GM12878 (cell line): ENCODE data around the gene ATG9B. TPM values are rescaled to one million over a fixed set of nuclear protein-coding genes. Genes with fewer than 3 reads are reported as not detected.

Experiments used
- ATAC-seq: fragments of 200-7000 bp; cut with Tn5 transposase; 3 replicates; pipeline ENCODE4 v1.9.1; 2020; ENCODE audit warnings: mild to moderate bottlenecking, moderate library complexity
- BruUV-seq: library from RNA; stranded (reverse); fragments of 400-500 nt; replicated peaks from 2 replicates; lab custom pipeline; 2021; lab: Mats Ljungman, UMichigan
- CTCF ChIA-PET: fragments of 300-600 bp; sonication (Branson Sonifier 250); formaldehyde crosslinking; extraction: SDS; loops from one replicate; lab custom pipeline; 2021; ENCODE audit warnings: inconsistent platforms; lab: Yijun Ruan, JAX
- POLR2A ChIA-PET: fragments of 350-600 bp; formaldehyde crosslinking; extraction: SDS; loops from one replicate; lab custom pipeline; 2021; ENCODE audit warnings: inconsistent platforms; lab: Charles Lee
- RAD21 ChIA-PET: fragments of 300-600 bp; sonication (Branson Sonifier 250); formaldehyde crosslinking; loops from one replicate; lab custom pipeline; 2023; ENCODE audit warnings: antibody characterized with exemption; ENCODE audit not compliant: unreplicated experiment; lab: Charles Lee
- SMC1A ChIA-PET: fragments of 300-600 bp; sonication (Branson Sonifier 250); formaldehyde crosslinking; loops from one replicate; lab custom pipeline; 2023; ENCODE audit not compliant: unreplicated experiment, uncharacterized antibody; lab: Charles Lee
- DNase-seq: peaks from one replicate; pipeline ENCODE4 v3.0.0-alpha.2; 2011; ENCODE audit warnings: low read depth, low spot score
- FAIRE-seq: peaks from 3 replicates; lab custom pipeline; 2011; peaks lifted over from hg19 to GRCh38; lab: Jason Lieb, UNC
- H2AFZ ChIP-seq: 2 replicates; pipeline ENCODE4 v1.6.0; 2011; ENCODE audit warnings: low read depth, low read length, control low read depth; ENCODE audit not compliant: control insufficient read depth
- H3K27ac ChIP-seq: 2 replicates; pipeline ENCODE4 v1.5.1; 2011; ENCODE audit warnings: control low read depth; ENCODE audit not compliant: control insufficient read depth, insufficient read depth
- H3K27me3 ChIP-seq, 2 experiments: replicated peaks in 1 of 2; 2 replicates each; pipeline versions ENCODE4 v1.6.0 to v1.6.1; 2011; ENCODE audit warnings: low read length in 1 of 2; ENCODE audit not compliant: control insufficient read depth in 2 of 2, insufficient read depth in 2 of 2
- H3K36me3 ChIP-seq, 2 experiments: 2 replicates each; pipeline ENCODE4 v1.5.1; 2011; ENCODE audit warnings: low read length in 1 of 2; ENCODE audit not compliant: control insufficient read depth in 2 of 2, insufficient read depth in 2 of 2
- H3K4me1 ChIP-seq: 2 replicates; pipeline ENCODE4 v1.6.1; 2011; ENCODE audit warnings: mild to moderate bottlenecking, low read length, moderate library complexity, mixed read lengths; ENCODE audit not compliant: control insufficient read depth, insufficient read depth
- H3K4me2 ChIP-seq: 2 replicates; pipeline ENCODE4 v1.6.0; 2011; ENCODE audit warnings: control low read depth; ENCODE audit not compliant: control insufficient read depth, insufficient read depth
- H3K4me3 ChIP-seq: fragments of 200-600 bp; sonication (generic); 2 replicates; pipeline ENCODE4 v1.5.1; 2016
- H3K79me2 ChIP-seq: 2 replicates; pipeline ENCODE4 v1.6.0; 2011; ENCODE audit warnings: low read length; ENCODE audit not compliant: control insufficient read depth, insufficient read depth
- H3K9ac ChIP-seq: 2 replicates; pipeline ENCODE4 v1.8.0; 2011; ENCODE audit warnings: low read length, control low read depth, mixed read lengths; ENCODE audit not compliant: control insufficient read depth, insufficient read depth
- H3K9me3 ChIP-seq: replicated peaks from 3 replicates; pipeline ENCODE4 v1.5.1; 2011; ENCODE audit warnings: mild to moderate bottlenecking, low read length; ENCODE audit not compliant: control insufficient read depth, insufficient read depth
- H4K20me1 ChIP-seq: 2 replicates; pipeline ENCODE4 v1.6.0; 2011; ENCODE audit not compliant: control insufficient read depth, insufficient read depth
- ATF7 ChIP-seq: fragments of 450-650 bp; IDR thresholded peaks from 2 replicates; pipeline ENCODE4 v1.6.1; 2016; ENCODE audit warnings: low read depth, mild to moderate bottlenecking
- CEBPB ChIP-seq, 2 experiments: fragments of 150-350 bp in 1 of 2; IDR thresholded peaks; 2 replicates each; pipeline ENCODE4 v1.6.1; 2012 to 2014; ENCODE audit warnings: low read depth in 2 of 2, low read length in 2 of 2, borderline replicate concordance in 1 of 2, inconsistent platforms in 1 of 2
- CREM ChIP-seq: IDR thresholded peaks from 2 replicates; pipeline ENCODE4 v1.6.1; 2014; ENCODE audit warnings: antibody characterized with exemption, low read depth
- GATAD2B ChIP-seq: fragments of 450-650 bp; conservative IDR thresholded peaks from 2 replicates; pipeline ENCODE4 v1.6.1; 2017; ENCODE audit warnings: low read depth, mild to moderate bottlenecking, moderate library complexity
- JUNB ChIP-seq: IDR thresholded peaks from 2 replicates; pipeline ENCODE4 v1.6.1; 2016; ENCODE audit warnings: antibody characterized with exemption, mild to moderate bottlenecking
- SMC3 ChIP-seq: IDR thresholded peaks from 2 replicates; pipeline ENCODE4 v1.6.1; 2011; ENCODE audit warnings: low read length, improper control_type of control experiment, borderline replicate concordance
- TAF1 ChIP-seq: IDR thresholded peaks from 2 replicates; pipeline ENCODE4 v1.6.1; 2011; ENCODE audit warnings: mild to moderate bottlenecking, low read depth, low read length, borderline replicate concordance
- WGBS: methylation state at CpG from one replicate; pipeline ENCODE4 v1.1.6; 2016; ENCODE audit warnings: low lambda C conversion rate; ENCODE audit not compliant: insufficient replicate concordance, insufficient coverage; ENCODE audit errors: missing lambda C conversion rate; 5-methylcytosine and 5-hydroxymethylcytosine counted together
- in situ Hi-C: fragments of 300-500 bp; cut with MboI; formaldehyde crosslinking; loops from 9 replicates; pipeline ENCODE4 v1.14.3; 2018; ENCODE audit warnings: mixed read lengths
- intact Hi-C: fragments of 100-400 bp; cut with micrococcal nuclease; formaldehyde crosslinking; loops from one replicate; pipeline ENCODE4 v1.14.2; 2022; ENCODE audit not compliant: unreplicated experiment
- polyA plus RNA-seq, 11 experiments: library from polyadenylated mRNA; depleted of rRNA in 4 of 11; unstranded in 6 of 11; stranded (reverse) in 5 of 11; fragments of >200 nt; fragmentation: Nextera tagmentation in 4 of 11; fragmentation: Illumina TruSeq in 1 of 11; extraction: Ambion mirVana in 4 of 11; extraction: Trizol in 1 of 11; gene quantifications; 1 replicate in 1 of 11; 2 replicates in 10 of 11; pipeline versions ENCODE4 v1.2.1 to v1.2.3, GENCODE V29; 2011 to 2016; ENCODE audit warnings: inconsistent platforms in 2 of 11, missing spikeins in 2 of 11, low read depth in 1 of 11
- total RNA-seq, 4 experiments: library from RNA; depleted of rRNA in 3 of 4; stranded (reverse); fragments of >200 nt in 3 of 4; fragmentation: Illumina TruSeq in 1 of 4; extraction: Trizol in 1 of 4; gene quantifications; 2 replicates each; pipeline versions ENCODE4 v1.2.1 to v1.2.3, GENCODE V29; 2013 to 2021
- TF ChIP-seq, protein P1 (sequence below): IDR thresholded peaks from 2 replicates; pipeline ENCODE4 v1.6.1; 2012; ENCODE audit warnings: improper control_type of control experiment, low read depth, low read length; ENCODE audit not compliant: insufficient replicate concordance
- TF ChIP-seq, protein P2 (sequence below): IDR thresholded peaks from 2 replicates; pipeline ENCODE4 v1.6.1; 2012; ENCODE audit warnings: low read depth, low read length, improper control_type of control experiment

Gene ATG9B
- total and polyA plus RNA-seq, 10 of the 15 experiments (the other 5 are each of a cell fraction or from before 2014, with no cell fraction given), result 0.01 to 0.83 (median 0.12) TPM; not detected in 2

DNA sequence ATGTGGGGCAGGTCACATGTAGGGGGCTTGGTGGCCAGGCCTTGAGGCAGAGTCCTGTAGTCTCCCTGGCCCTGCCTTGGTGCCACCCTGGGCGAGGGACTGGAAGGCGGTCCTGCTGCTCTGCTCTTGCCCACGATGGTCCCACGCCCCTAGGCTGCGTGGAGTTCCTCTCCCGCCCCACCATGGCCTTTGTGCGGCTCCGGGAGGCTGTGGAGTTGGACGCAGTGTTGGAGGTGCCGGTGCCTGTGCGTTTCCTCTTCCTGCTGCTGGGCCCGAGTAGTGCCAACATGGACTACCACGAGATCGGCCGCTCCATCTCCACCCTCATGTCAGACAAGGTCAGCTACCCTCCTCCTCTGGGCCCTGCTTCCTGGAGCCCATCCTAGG, 46.3 kb upstream of the ATG9B start:
- intact Hi-C loops, result no loop called here
- H3K36me3 ChIP-seq, result peaks cover 11 to 30% of the 10 kb centered on the region in 2 experiments; a peak in 3 of 4 replicates
- no peak overlapping the region for H2AFZ ChIP-seq
- no peaks in the 10 kb centered on the region for H3K79me2 ChIP-seq
- no peaks in the 10 kb centered on the region for H3K4me1 ChIP-seq
- no peak overlapping the region for H3K4me3 ChIP-seq
- ChIA-PET RAD21 (no interaction called here), SMC1A (no interaction called here), POLR2A (no interaction called here), CTCF (no interaction called here)
- 95% methylated on average over 15 of the region's 15 CpGs for WGBS
- TF ChIP-seq ATF7 (no peak), JUNB (no peak), CREM (no peak), CEBPB (IDR thresholded peaks at IDR 0.05; ENCODE audit: borderline replicate concordance in 1 of 2, low read depth in 2 of 2, low read length in 2 of 2) (no peak), TAF1 (no peak), GATAD2B (no peak), SMC3 (no peak)
- TF ChIP-seq, protein P1, sequence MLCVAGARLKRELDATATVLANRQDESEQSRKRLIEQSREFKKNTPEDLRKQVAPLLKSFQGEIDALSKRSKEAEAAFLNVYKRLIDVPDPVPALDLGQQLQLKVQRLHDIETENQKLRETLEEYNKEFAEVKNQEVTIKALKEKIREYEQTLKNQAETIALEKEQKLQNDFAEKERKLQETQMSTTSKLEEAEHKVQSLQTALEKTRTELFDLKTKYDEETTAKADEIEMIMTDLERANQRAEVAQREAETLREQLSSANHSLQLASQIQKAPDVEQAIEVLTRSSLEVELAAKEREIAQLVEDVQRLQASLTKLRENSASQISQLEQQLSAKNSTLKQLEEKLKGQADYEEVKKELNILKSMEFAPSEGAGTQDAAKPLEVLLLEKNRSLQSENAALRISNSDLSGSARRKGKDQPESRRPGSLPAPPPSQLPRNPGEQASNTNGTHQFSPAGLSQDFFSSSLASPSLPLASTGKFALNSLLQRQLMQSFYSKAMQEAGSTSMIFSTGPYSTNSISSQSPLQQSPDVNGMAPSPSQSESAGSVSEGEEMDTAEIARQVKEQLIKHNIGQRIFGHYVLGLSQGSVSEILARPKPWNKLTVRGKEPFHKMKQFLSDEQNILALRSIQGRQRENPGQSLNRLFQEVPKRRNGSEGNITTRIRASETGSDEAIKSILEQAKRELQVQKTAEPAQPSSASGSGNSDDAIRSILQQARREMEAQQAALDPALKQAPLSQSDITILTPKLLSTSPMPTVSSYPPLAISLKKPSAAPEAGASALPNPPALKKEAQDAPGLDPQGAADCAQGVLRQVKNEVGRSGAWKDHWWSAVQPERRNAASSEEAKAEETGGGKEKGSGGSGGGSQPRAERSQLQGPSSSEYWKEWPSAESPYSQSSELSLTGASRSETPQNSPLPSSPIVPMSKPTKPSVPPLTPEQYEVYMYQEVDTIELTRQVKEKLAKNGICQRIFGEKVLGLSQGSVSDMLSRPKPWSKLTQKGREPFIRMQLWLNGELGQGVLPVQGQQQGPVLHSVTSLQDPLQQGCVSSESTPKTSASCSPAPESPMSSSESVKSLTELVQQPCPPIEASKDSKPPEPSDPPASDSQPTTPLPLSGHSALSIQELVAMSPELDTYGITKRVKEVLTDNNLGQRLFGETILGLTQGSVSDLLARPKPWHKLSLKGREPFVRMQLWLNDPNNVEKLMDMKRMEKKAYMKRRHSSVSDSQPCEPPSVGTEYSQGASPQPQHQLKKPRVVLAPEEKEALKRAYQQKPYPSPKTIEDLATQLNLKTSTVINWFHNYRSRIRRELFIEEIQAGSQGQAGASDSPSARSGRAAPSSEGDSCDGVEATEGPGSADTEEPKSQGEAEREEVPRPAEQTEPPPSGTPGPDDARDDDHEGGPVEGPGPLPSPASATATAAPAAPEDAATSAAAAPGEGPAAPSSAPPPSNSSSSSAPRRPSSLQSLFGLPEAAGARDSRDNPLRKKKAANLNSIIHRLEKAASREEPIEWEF, result no peak
- TF ChIP-seq, protein P2, sequence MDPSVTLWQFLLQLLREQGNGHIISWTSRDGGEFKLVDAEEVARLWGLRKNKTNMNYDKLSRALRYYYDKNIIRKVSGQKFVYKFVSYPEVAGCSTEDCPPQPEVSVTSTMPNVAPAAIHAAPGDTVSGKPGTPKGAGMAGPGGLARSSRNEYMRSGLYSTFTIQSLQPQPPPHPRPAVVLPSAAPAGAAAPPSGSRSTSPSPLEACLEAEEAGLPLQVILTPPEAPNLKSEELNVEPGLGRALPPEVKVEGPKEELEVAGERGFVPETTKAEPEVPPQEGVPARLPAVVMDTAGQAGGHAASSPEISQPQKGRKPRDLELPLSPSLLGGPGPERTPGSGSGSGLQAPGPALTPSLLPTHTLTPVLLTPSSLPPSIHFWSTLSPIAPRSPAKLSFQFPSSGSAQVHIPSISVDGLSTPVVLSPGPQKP, result no peak
- H3K9ac ChIP-seq, result no peak overlapping the region
- H3K4me2 ChIP-seq, result no peak overlapping the region
- no peak overlapping the region for H3K27ac ChIP-seq
- H3K9me3 ChIP-seq, result no peaks in the 10 kb centered on the region
- no TSS peak for BruUV-seq
- no peaks in the 10 kb centered on the region for H4K20me1 ChIP-seq
- ATAC-seq (no peak), DNase-seq (no peak), FAIRE-seq (no peak)
- in situ Hi-C loops, result no loop called here
- no peaks in the 10 kb centered on the region for H3K27me3 ChIP-seq
